SHP77 treated with DMSO at 0.1 percent for 48 hours (cell line): ENCODE data around the gene KAT14.
"Not testable (repeated sequence)": the region's sequence is repeated elsewhere in the genome, so short reads cannot be mapped to it uniquely, and the experiment has no call there.

Experiments
- DNase-seq: peaks from one replicate; lab custom pipeline; 2025; lab: John Stamatoyannopoulos, UW

Gene KAT14

DNA sequence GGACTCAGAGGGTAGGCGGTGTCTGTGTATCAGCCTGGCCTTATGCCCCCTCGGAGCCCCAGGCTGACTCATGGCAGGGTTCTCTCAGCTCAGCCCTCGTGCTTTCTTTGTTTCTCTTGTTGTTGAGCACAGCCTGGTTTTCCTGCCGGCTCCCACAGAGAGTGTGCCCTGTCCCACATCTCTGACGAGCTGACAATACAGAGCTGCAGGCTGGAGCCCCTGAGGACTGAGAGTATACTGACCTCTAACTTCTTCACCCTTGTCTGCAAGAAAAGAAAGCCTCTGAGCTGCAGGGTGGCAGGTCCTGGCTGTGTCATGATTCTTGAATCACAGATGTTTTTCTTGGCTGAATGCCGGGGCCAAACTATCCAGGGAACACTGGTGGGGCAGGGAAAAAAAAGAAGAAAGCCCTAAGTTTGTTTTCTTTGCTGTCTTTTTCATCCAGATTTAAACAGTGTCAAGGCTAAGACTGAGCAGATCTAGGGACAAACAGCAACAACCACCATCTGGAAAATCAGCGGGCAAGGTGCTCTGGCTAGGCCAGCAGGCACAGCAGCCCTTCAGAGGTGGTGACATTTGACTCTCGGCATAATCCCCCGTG is 87.4 kb downstream of the KAT14 start:
- DNase-seq, result no peak

DNA sequence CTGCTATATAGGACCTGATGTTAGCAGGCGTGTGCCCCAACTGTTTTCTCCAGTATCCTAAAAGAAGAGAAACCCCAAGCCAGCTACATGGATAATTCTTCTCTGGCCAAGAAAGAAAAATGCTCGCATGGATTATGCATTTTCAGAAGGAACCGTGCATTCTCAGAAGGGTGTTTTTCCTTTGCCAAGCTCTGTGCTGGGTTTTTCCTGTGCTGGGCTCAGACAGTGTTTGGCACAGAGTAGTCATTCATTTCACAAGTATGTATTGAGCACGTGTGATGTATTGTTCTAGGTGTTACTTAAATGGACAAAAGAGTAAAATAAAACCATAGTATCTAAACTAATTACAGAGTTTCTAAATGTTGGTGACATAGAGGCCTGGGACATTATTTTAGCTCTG is 88.0 kb downstream of the KAT14 start:
- DNase-seq, result no peak

DNA sequence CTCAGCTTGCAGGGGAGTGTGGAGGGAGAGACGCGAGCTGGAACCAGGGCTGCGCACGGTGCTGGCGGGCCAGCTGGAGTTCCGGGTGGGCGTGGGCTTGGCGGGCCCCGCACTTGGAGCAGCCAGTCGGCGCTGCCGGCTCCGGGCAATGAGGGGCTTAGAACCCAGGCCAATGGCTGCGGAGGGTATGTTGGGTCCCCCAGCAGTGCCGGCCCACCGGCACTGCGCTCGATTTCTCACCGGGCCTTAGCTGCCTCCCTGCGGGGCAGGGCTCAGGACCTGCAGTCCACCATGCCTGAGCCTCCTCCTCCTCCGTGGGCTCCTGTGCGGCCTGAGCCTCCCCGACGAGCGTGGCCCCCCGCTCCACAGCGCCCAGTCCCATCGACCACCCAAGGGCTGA is 89.1 kb downstream of the KAT14 start:
- not testable (repeated sequence) for DNase-seq

DNA sequence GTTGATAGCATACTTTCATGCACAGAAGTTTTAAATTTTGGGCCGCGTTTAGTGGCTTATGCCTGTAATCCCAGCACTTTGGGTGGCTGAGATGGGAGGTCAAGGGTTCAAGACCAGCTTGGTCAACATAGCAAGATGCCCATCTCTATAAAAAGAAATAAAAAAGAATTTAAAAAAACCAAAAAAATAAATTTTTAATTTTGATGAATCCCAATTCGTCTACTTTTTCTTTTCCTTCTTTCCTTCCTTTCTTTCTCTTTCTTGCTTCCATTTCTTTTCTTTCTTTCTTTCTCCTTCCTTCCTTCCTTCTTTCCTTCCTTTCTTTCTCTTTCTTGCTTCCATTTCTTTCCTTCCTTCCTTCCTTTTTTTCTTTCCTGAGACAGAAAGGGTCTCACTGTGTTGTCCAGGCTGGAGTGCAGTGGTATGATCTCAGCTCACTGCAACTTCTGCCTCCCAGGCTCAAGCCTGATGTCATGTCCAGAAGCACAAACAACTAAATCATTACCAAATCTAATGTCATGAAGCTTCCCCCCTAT is 95.8 kb downstream of the KAT14 start:
- DNase-seq, result no peak
